HG03135 (cell line): ENCODE measurements around the gene CYB561D1.

Experiments used
- ATAC-seq: cut with Tn5 transposase; IDR thresholded peaks from one replicate; pipeline ENCODE4 v1.9.1; 2021; ENCODE audit warnings: mild to moderate bottlenecking, moderate library complexity; ENCODE audit not compliant: unreplicated experiment

CYB561D1 gene

GRCh38 chr1:109527846-109528695 is 34.2 kb downstream of the CYB561D1 start:
- no peak for ATAC-seq

DNA sequence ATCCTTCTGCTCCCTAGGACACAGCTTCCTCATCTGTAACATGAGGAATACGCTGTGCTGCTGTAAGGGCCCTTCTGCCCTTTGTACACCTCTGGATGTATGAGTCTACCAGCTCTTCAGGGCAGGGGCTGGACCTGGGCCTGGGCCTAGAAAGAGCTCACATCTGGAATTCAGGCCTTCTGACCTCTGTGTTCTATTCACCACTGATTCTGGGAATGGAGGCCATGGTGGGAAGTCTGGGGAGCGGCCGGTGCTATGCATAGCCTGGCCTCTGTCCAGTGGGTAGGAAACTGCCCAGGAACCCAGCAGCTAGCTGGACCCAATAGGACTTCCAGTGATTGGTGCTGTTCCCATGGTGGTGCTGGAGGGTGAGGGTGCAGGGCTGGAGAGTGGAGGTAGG is 34.8 kb downstream of the CYB561D1 start:
- no peak for ATAC-seq

DNA sequence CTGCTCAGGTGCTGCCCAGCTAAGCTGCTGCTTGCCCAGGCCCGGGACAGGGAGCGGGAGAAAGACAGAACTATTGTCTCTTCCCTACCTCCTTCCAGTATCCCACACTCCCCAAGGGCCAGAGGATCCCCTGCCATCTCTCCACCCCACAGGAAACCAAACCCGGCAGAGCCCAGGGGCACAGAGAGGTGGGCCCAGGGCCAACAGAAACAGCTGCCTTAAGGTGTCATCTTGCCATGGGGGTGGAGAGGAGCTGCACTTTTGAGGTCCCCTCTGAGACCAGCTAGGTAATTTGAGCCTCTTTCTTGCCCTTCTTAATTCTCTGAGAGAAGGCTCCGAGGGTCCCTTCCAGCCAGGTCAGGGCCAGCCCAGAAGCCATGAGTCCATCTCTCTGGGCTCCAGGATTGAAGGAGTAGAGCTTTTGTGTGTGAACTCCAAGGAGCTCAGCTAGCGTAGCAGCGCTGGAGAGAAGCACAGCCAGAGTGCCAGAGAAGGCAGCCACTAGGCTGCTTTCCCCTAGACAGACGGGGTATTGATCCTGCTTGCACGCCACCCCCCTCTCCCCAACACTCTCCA is 36.1 kb downstream of the CYB561D1 start:
- no peak for ATAC-seq

- no peak for ATAC-seq
These were observed 36.7 kb downstream of the CYB561D1 start for GRCh38 chr1:109530457-109531087.

DNA sequence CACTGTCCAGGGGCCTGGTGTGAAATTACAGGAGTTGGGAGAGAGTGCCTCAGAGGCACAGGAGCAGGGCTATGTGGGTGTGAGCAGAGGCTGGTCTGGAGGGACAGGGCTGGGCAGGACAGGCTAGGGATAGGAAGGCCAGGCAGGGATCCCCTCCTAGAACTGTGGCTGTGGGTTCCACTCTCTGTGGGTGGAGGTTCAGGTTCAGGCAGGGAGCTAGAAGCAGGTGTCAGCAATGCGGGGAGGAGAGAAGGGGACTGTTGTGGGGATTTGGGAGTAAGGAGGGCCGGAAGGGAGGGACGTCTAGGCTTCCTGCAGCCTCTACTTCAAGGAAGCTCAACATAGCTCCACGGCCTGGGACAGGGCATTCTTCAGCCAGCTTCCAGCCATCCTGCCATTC is 37.5 kb downstream of the CYB561D1 start:
- no peak for ATAC-seq

DNA sequence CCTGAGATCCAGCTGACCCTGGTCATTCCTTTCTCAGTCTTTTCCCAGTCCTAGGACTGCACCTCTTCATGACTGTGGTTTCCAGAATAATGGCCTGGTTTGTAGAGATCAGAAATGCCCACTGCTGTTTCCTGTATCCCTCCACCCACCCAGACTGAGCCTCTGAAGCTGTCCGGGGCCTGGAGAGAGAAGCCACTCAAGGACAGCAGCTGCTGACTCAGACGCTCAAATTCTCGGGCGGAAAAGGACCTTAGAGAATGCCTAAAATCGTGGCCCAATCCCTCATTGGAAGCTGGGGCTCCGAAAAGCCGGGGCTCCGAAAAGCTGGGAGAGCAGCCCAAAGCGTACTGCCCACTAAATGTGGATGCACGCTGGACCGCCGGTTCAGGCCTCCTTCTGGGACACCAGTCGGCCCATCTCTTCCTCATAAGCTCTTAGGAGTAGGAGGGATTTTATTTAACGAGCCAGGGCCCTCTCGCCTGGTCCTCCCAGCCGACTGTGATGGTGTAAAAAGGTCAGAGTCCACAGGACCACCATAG is 38.0 kb downstream of the CYB561D1 start:
- ATAC-seq: no peak

- peak; percentile 72 for ATAC-seq
These were observed 38.7 kb downstream of the CYB561D1 start for GRCh38 chr1:109532365-109533136.

- no peak for ATAC-seq
These were observed 40.5 kb downstream of the CYB561D1 start for GRCh38 chr1:109534307-109534858.

- no peak for ATAC-seq
These were observed 41.6 kb downstream of the CYB561D1 start for GRCh38 chr1:109535481-109535880.

GRCh38 chr1:109535971-109536491 is 42.1 kb downstream of the CYB561D1 start:
- no peak for ATAC-seq

DNA sequence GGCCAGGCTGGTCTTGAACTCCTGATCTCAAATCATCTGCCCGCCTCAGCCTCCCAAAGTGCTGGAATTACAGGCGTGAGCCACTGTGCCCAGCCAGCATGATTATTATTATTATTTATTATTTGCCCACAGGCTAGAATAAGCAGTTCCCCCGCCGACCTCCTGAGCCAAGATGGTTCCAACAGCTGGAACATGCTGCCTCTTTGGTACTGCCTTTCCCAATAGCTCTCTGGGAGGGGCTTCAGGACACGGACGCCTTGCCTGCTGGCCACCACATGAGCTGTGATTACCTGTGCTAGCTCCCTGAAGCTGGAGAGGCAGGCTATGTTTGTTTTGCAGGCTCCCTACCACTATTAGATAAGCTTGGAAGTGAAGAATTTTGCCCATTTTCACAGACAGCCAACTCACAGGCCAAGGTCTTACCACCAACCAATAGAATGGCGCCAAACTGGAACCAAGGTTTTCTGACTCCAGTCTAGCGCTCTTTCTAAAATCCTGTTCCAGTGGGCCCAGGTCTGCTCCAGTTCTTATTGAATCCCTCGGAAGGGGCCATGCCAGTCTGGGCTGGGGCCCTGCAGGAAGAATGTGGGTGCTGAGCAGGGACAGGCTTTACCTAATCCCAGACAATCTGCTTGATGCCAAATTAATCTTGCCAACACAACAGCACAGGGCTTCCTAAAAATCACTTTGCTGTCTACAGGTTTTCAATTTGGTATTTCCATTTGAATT is 43.7 kb downstream of the CYB561D1 start:
- no peak for ATAC-seq

- no peak for ATAC-seq
These were observed 45.1 kb downstream of the CYB561D1 start for GRCh38 chr1:109538827-109539555.

GRCh38 chr1:109539676-109540075 is 45.8 kb downstream of the CYB561D1 start, which contains the start of gene GPR61:
Gene GPR61 (plus strand): TSS chr1:109539872. CDS start chr1:109543023, 3,151 bp downstream.
- ATAC-seq: no peak

DNA sequence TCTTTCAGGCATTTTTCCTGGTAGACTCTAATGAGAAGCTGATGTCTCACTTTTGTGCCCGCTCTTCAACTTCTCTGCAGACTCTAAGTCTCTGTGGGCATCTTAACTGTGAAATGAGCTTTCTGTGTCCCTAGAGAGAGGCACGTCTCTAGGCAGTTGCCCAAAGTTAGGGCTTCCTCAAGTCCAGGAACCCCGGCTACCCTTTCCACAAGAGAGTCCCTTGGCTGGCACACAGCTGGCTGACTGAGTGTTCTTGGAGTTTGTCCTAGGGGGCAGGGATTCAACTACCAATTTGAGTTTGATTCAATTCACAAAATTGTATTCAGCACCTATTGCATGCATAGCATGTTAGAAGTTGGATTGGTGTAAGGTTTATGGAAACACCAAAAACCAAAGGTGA is 47.2 kb downstream of the CYB561D1 start:
- ATAC-seq: no peak

DNA sequence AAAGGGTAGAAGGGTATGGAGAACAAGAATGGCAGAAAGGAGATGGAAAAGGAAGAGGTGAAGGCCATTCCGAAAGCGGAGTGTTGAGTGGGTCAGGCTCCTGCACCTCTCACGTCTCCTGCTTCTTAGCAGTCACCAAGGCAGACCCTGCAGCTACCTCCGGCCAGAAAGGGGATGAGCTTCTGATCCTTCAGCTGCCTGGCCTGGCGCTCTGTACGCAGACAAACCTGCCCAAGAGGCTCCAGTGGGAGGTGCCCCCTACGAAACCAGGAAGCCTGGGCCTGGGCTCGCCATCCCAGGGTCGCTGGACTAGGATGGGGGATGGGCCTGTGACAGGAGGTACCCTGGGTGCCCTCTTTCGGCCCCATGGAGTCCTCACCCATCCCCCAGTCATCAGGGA is 48.8 kb downstream of the CYB561D1 start:
- ATAC-seq: no peak

GRCh38 chr1:109543283-109543987 is 49.5 kb downstream of the CYB561D1 start:
- no peak for ATAC-seq

- no peak for ATAC-seq
These were observed 50.3 kb downstream of the CYB561D1 start for GRCh38 chr1:109543988-109544735.
